Measurements from ENCODE around the gene FLT3.

Gene FLT3

DNA sequence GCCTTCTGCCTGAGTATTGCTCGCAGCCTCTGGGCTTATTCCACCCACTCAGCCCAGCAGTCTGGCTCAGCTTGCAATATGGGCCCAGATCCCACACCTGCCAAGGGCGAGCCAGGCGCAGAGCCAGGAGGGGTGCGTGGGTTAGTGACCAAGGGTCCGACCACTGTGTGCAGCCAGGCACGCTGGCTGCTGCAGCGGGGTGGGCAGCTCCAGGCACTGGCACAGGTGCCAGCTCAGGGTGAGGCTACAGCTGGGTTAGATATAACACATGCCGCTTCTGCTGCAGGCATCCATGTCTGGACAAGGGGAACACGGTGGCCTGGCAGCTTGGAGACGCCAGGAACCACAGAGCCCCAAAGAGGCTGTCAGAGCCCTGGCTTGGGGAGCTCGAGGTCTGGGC is 99.3 kb downstream of the FLT3 start:
- DNase-seq = no peak

DNA sequence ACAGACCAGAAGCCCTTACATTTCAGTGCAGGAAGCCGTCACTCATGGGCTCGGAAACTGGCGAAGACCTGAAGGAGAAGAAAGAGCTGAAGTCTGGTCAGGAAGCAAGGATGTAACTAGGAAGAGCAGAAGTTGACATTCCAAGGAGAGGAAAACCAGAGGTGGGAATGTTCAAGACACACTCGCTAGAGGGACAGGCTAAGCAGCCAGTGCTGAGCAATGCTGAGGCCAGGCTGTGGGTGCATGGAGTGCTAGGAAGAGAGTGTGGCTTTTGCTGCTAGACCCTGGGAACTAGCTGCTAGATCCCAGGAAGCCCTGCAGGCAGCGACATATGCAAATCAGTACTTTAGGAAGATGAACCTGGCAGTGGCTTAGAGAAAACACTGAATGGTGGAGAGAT is 99.8 kb downstream of the FLT3 start:
- no peak for DNase-seq

DNA sequence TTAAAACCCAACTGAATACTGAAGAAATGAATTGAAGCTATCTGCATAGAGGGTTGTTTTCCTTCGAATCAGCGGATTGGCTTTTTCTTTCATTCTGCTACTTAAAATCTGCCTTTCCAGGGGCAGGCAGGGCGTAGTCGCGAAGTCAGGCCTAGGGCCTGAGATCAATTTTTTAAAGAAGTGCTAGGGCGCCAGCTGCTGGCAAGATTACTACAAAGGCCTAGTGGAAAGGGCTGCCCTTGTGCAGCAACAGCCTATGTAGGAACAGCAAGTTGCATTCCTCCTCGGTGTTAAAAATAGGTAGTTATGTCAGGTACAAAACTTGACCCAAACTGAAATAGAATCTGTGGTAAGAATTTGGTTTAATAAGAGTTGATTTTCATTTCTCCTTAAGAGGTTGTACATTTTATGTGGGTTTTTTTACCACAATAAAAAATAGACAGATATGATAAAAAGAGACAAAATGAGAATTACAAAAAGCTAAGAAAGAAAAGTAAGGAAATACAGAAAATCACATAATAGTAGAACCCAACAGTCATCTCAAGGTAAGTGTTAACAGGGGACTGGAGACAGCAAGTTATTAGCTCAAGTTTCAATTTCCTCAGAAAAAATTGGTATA is 102.4 kb downstream of the FLT3 start:
- no peak for DNase-seq

DNA sequence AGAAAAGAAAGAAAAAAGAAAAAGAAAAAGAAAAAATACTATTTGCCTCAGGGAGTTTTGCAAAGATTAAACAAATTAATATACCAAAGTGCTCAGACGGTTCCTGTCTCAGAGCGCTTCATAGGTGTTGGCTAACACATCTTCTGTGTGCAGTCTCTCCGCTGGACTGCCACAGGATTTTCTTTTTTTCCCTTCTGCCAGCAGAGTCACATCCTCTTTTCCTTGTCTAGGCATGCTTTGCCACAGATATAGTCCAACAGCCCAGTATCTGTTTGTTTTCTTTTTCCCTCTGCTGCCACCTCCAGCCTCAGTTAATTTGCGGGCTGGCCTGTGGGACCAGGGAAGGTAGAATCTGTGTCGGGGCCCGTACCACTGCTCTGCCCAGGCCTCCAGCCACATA is 108.5 kb downstream of the FLT3 start:
- DNase-seq = no peak

DNA sequence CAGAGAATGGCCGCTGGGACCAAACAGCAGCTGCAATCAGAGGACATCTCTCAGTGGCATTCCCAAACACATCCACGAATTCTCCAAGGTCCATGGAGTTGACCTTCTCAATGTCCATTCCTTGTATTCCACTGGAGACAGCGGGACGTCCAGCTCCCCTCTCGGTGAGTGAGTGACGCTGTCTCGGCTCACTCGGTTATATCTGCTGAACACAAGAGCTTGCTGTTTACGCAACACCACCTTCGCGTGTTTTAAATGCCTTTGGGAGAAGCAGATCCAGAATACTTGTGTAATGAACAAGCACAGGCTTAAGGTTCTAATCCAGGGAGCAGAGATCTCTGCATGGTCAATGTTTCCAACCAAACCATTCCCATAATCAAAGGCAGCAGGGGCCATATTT is 111.9 kb downstream of the FLT3 start, which contains the start of gene URAD:
TSS of gene URAD (minus strand) at position 174 of the 400 bp plus-strand sequence. CDS start at position 118, 56 bp downstream.
- no peak for DNase-seq

DNA sequence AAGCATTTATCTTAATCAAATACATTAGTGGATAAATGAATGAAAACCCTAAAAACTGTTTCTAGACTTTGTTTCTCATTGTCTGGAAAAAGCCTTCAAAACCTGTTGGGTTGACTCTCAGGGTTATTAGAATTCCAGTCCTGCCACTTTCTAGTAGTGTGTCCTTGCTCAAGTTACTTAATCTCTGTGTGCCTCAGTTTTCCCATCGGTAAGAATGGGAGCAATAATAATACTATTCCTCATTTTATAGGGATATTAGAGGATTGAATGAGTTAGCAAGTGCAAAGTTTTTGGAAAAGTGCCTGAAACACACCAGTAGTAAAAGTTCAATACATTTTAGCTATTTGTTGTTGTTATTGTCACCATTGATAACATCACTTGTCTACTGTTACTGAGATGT is 114.8 kb downstream of the FLT3 start:
- no peak for DNase-seq

DNA sequence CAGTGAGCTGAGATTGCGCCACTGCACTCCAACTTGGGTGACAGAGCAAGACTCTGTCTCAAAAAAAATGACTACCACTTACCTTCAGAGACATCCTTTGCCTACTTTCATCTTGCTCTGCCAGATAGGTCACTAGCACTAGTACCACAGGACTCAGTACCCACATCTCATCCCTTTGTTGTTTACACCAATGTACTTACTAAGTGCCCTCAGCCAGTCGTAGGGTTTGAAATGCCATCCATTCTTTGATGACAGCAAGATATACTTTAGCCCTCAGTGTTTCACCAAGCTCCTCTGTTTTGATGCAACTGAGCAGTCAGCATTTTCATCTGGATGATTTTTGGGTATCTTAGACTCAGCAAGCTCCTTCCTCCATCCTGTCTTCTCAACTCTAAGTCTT is 118.0 kb downstream of the FLT3 start:
- DNase-seq = no peak

DNA sequence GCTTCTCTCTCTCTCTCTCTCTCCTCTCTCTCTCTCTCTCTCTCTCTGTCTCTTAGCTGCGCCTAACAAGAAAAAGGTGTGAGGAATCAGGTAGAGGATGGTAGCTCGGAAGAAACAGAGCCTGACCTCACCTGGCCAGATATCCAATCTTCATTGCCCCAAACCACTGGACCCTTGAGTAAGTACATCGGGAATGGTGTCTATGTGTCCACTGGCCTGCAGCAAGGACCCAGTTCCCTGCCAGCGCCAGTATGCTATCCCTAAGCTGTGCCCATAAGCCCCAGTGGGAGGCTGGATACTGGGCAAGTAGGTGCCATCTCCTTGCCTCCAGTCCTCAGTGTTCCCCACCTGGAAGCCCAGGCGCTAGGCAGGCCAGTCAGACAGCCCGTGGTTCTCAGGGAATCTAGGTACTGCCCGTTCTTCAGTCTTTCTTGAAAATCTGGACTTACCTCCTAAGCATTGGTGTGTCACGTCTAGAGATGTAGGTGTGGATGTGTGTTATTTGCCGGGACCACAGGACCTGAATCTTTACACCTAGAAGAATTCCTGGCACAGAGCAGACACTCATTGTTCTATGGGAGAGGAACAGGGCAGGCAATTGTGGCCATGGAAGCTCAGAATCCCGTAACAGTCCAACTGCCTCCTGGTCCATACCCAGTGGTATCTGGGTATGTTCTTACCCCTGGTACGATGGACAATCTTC is 119.2 kb downstream of the FLT3 start:
- no peak for DNase-seq

DNA sequence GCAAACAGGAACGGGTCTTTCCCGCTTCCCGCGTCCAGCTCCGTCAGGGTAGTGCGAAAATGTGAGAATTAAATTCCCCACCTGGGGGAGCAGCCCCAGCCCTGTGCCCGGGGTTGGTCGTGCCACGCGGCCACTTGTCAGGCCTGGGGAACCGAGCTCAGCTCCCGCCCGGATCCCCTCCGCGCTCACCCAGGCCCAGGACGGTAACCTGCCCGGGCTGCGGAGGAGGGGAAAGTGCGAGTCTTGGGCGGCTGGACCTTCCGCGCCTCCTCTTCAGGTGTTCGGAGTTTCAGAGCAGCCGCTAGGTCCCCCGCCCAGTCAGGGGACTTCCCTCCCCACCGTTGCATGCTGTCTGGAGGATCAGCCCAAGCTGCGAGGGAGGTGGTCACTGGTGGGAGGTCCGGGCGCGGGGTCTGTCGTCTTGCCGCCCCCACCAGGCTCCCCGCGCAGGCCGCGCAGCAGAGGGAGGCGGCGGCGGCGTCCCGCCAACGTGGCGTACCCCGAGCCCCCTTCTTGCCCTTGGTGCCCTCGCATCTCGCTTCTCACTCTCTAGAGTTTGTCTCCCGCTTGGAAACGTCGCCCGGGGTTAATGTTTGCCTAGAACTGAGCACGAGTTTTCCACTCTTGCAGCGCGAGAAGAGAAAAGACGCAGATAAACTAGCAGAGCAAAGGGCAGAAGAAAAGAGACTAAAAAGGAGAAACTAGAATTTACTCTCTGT is 119.9 kb downstream of the FLT3 start:
- no peak for DNase-seq

DNA sequence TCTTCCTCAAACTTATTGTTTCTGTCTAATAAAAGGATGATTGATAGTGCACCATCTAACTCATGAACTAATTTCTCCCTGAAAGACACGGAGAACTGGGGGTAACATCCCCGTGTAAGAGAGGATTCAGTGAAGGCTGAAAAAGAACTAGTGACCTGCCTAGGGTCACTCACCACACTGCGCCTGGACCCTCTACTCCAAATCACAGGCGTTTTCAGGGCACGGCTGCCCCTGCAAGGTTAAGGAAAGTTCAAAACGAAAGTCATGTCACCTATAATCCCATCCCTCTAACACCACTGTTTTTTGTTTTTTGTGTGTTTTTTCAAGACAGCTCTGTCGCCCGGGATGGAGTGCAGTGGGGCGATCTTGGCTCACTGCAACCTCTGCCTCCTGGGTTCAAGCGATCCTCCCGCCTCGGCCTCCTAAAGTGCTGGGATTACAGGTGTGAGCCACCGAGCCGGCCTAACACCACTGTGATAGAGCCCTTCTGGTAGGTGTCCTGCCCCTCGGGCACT is 120.6 kb downstream of the FLT3 start:
- no peak for DNase-seq

DNA sequence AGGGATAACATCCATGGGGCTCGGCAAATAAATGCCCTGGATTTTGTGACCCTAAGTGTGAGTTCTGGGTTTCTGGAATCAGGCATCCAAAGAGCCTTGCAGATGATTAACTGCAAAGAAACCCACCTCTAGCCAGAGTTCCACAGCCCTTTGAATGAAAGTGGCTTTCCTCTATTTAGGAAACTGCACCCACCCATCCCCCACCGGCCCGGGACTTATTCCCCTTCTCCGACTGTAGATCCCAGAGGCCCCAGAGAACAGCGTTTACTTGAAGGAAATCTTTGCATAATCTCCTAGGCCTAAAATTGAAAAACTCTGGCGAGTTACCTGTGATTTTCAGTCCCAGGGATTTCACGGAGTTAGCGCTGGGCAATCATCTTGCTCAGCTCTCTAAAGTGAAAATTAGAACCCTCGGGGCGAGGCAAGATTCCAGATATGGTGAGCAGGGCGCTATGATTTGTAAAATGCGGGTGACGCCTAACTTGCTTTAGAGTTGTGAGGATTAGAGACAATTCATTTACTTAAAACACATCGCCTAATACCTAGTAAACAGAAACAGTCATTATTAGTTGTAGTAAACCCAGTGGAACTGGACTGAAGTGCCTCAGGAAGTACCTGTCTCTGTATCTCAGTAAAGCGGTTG is 121.3 kb downstream of the FLT3 start:
- DNase-seq = no peak

DNA sequence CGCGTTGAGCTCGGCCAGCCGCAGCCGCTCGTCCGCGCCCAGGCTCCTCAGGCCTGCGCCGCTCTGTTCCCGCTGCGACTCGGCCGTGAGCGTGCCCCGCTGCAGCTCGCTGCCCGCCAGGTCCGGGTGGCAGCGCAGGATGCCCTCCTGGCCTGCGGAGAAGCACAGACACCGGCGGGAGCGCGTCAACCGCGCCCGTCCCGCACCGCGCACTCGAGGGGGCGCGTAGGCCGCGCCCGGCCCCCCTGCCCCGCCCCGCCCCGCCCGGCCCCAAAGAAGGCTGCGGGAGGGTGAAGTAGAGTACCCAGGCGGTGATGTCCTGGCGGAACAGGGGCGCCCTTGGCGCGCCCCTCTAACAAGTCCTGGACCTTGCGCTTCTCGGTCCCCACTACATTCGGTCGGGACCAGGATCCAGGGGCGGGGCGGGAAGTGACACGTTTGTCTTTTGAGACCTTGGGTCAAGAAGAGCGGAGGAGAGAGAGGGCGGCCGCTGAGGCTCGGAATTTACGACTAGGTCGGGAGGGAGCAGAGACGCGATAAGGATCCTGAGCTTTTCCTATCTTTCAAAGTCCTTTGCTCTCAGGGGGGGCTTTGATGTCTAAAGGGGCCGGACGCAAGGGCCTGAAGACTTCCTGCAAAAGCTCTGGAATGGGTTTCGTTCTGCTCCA is 121.9 kb downstream of the FLT3 start:
- DNase-seq = no peak

DNA sequence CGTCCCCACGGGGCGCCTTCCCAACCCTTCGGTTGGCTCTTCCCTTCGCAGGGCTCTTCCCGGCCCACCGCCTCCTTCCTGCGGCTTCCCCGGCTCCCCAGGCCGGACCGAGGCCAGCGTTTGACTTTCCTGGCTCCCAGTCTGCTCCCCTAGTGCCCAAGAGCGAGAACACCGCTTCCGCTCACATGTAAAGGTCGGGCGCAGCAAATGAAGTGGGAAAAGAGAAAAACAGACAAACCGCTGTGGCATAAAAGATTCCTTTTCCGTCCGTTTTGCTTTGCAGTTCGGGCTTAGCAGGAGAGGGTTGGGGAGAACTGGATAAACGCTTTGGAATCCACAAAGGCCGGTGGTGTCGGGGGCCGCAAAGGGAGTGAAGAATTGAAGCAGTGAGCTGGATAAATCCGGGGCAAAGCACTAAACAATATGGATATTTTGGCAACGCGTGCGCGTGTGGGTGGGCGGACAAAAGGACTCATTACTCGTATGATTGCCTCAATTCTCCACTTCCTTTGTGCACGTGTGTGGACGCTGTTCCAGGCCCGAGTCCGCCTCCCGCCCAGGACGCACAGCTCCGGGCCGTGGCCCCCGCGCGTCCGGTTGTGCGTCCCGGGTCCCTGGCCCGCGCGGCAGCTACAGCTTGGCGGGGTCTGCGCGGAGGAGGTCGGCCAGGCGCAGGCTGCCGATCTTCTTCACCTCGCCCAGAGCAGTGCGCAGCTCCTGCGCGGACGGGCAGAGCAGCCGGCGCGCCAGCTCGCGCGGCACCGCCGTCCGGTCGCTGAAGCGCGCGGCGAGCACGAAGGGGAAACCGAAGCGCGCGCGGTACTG is 122.7 kb downstream of the FLT3 start:
- no peak for DNase-seq

DNA sequence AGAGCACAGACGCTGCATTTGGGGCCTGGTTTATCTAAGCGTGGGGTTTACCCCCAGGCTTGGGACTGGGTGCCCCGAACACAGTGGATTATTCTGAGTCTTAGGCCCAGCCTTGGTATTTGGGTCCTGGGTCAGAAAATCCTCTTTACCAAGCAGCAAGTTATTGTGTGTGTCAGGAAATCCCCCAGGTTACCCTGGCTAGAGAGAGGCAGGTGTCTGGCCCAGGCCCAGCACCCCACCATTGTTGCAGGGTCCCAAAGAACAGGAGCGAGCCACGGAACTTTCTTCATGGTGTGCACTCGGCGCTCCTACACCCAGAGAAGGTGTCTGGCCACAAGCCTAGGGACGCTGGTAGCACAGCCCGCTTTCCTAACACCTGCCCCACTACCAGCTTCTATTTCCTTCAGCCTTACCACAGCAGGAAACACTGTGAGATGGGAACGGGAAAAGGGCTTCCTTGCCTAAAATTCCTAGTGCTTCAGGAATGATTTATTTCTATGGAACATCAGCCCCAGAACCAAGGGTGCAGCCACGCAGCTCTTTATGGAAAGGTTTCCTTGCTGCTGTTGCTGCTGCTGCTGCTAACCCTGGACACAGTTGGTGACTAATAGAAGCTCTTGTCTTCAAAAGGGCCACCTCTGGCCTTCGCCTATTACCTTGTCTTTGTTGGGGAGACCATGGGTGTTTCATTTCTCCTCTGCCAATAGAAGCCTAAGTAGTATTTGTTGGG is 123.8 kb downstream of the FLT3 start:
- no peak for DNase-seq

DNA sequence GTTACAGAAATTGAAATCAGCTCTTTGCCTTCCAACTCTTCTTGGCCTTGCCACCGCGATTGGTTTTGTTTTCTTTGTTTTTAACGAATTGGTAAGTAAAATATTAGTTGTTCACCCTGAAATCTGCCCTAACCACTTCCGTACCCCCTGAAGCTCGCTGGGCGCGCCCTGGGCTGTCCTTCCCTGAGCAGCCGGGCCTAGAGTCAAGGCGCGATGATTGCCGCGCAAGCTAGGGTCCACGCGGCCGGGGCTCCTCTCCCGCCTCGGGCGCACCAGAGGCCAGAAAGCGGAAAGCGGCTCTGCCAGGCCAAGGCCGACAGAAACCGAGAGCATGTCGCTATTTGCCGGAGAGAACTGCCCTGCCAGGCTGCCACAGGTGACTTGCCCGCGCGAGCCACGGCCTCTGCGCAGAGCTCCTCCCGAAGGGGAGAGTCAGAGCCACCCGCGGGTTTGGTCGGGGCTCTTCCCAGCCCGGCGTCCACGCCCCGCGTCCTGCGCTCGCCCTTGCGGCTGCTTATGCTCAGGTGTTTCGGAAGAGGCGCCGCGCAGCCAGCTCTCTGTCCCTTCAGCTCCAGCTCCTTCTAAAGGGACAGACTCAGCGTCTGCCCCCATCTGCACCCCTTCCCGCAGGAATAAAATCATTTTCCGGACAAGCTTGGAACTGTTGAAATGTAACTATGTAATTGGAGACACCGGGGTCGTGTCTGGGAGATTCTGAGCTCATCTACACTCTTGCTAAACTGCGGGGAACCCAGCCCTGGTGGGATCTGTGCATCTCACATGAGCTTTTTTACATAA is 124.6 kb downstream of the FLT3 start:
- DNase-seq = no peak

DNA sequence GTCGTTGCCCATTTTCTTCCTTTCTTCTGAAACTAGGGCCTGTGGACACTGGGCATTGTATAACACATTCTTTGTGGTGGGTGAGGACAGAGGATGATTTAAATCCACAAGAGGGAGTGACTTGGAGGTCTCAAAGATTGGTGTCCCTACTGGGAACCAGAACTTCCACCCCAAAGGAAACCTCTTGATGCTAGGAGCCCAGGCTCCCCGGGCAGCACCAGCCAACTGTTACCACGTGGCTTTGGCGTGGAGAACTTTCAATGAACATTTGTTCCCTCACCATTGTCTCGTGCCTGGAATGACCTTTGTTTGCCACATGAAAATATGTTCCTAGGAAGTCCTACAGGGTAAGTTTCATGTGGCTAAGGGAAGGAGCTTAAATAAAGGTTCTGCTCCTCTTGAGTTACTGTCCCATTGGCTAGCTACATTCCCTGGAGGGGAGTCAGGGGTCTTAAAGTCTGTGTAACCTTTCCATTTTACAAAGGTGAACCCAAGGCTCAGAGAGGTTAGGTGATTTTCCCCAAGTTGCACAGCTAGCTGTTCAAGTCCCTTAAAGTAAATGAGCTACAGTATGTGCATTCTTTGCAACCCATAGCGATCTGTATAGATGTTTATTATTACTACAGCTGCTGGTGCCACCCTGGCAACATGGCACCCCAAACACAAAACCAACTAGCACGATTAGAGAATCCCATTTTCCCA is 126.3 kb downstream of the FLT3 start:
- no peak for DNase-seq

DNA sequence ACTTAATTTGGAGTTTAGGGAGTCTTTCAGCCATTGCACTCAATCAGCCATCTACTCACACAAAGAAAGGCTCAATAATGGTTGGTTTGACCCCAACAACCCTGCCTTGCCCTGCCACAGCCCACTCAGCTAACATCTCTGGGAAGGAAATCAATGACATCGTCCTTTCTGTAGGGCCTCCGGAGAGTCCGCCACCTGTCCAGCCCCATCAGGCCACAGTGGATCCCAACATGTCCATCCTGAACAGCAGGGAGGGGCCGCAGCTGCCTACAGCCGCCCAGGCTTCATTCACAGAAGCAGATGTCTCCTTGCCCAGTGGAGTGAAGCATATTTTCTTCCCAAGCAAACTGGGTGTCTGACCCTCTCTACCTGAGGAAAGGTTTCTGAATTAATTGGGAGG is 127.1 kb downstream of the FLT3 start:
- no peak for DNase-seq

DNA sequence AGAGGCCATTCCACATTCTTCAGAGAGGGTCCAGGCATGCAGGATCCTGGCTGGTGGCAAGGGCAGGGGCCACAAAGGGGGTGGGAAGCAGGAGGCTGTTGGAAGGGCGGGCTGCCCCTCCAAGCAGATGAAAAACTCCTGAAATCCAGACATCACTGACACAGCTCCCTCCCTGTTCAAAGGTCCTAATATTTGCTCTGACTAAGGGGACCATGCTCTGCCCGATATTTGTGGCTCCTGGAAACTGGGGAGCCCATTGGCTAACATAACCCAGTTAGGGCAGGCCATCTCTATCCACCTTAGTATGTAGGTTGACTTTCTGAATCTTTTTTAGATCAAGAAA is 127.9 kb downstream of the FLT3 start:
- DNase-seq = no peak

DNA sequence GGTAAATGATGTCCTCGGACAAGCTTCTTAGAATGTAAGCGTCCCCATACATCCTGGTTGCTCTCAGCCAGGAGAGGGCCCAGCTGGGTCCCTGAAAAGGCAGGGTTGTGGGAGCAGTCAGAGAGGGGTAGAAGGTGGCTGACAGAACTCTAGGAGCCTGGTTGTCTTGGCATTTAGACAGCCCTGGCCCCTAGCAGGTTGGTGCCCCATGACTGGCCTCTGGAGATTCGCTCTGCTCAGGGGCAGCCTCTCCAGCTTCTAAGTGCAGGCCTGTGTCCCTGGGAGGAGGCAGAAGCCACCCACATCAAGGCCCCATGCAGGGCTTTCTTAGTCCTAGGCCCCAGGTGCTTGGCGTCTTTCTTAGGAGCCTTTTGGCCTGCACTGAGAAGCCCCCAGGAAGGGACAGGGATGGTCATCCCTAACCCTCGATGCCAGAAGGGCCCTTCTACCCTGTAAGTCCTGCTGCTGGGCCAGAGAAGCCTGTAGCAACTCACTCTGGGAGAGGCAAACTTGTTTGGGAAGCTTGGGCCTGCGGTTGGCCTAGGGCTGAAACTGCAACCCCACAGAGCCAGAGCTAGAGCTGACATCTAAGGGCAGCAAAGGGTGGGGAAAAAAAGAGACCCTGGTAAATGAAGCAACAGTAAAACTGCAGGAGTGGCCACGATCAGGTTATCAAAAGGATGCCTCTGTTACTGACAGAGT is 128.4 kb downstream of the FLT3 start:
- no peak for DNase-seq
